Adrenal gland (tissue), 12 donors: Measurements from ENCODE around the gene RNFT2. TPM values are rescaled to one million over a fixed set of nuclear protein-coding genes. Genes with fewer than 3 reads are reported as not detected.

Source experiments
- DNase-seq, 7 donors: peaks; one replicate each; pipeline ENCODE4 v3.0.0-alpha.2; 2019 to 2020
- H3K27ac ChIP-seq, 5 donors: fragments of 200-600 bp; sonication (generic) in 4 of 5; 1 replicate in 3 of 5; 2 replicates in 2 of 5; pipeline versions ENCODE4 v1.5.1 to v1.8.0; 2016 to 2020; ENCODE audit warnings: mild to moderate bottlenecking in 1 of 5
- H3K27me3 ChIP-seq: fragments of 200-600 bp; 2 replicates; pipeline ENCODE4 v1.8.0; 2021
- H3K36me3 ChIP-seq, 2 donors: fragments of 200-600 bp; replicated peaks in 1 of 2; 1 replicate in 1 of 2; 2 replicates in 1 of 2; pipeline versions ENCODE4 v1.5.1 to v1.8.0; 2018 to 2022
- H3K4me1 ChIP-seq, 2 donors: fragments of 200-600 bp; replicated peaks in 1 of 2; 1 replicate in 1 of 2; 2 replicates in 1 of 2; pipeline versions ENCODE4 v1.5.1 to v1.8.0; 2018 to 2021
- H3K4me3 ChIP-seq, 4 donors: fragments of 200-600 bp; sonication (generic) in 3 of 4; one replicate each; pipeline ENCODE4 v1.5.1; 2016 to 2018
- H3K9me3 ChIP-seq, 3 donors: fragments of 200-600 bp; sonication (generic) in 1 of 3; replicated peaks in 1 of 3; 1 replicate in 2 of 3; 2 replicates in 1 of 3; pipeline versions ENCODE4 v1.5.1 to v1.8.0; 2016 to 2021
- POLR2A ChIP-seq, 2 donors: fragments of 450-650 bp; IDR thresholded peaks; one replicate each; pipeline ENCODE4 v1.6.1; 2017; ENCODE audit warnings: antibody characterized with exemption in 2 of 2, mild to moderate bottlenecking in 2 of 2, moderate library complexity in 1 of 2
- WGBS, 4 donors: extraction: QIAGEN DNeasy Blood & Tissue Kit in 2 of 4; methylation state at CpG; one replicate each; pipeline versions ENCODE4 v1.1.5 to v1.1.7; 2013 to 2017; 5-methylcytosine and 5-hydroxymethylcytosine counted together
- intact Hi-C, 2 donors: fragments of 100-400 bp; cut with DNase I; formaldehyde crosslinking; loops; one replicate each; pipeline versions ENCODE4 v1.14.1 to v1.15.0; 2022 to 2023
- polyA plus RNA-seq, 3 donors: library from polyadenylated mRNA; stranded (reverse); fragments of 200-250 nt in 2 of 3; fragments of 350-450 nt in 1 of 3; fragmentation: Illumina TruSeq in 1 of 3; extraction: RNeasy Lipid Tissue Mini Kit (QIAGEN cat#74804) in 1 of 3; gene quantifications; one replicate each; pipeline ENCODE4 v1.2.3, GENCODE V29; 2013 to 2014
- total RNA-seq, 9 donors: library from RNA; depleted of rRNA in 4 of 9; stranded (reverse); fragments of >200 nt in 4 of 9; fragments of 120-200 nt in 1 of 9; fragmentation: NEBNext Ultra II Directional in 1 of 9; extraction: Animal tissue kit (Norgen Biotek cat#: 25700) in 1 of 9; gene quantifications; one replicate each; pipeline versions ENCODE4 v1.1.0 to v1.2.4, GENCODE V29; 2013 to 2023
- TF ChIP-seq, protein P1 (sequence below), 6 experiments: fragments of 450-650 bp in 4 of 6; fragments of 200-600 bp in 2 of 6; sonication (generic) in 1 of 6; IDR thresholded peaks; 1 replicate in 5 of 6; 2 replicates in 1 of 6; pipeline versions ENCODE4 v1.5.1 to v1.8.0; 2016 to 2021; ENCODE audit warnings: antibody characterized with exemption in 6 of 6, mild to moderate bottlenecking in 2 of 6, moderate library complexity in 1 of 6
- donor health status: healthy with polysubstance abuse.
- donor health status: Bipolar disorder and iron deficiency.
- donor health status: DM: yes; HTN: yes; CAD: no.
- donor health status: DM: no; HTN: no; CAD: no.
- donor health status: DM: no; HTN: no; CAD: no.
- donor health status: DM: yes; HTN: yes; CAD: no.

The RNFT2 gene
- total and polyA plus RNA-seq, 12 donors, result 2.8 to 11.4 (median 5.8) TPM

DNA sequence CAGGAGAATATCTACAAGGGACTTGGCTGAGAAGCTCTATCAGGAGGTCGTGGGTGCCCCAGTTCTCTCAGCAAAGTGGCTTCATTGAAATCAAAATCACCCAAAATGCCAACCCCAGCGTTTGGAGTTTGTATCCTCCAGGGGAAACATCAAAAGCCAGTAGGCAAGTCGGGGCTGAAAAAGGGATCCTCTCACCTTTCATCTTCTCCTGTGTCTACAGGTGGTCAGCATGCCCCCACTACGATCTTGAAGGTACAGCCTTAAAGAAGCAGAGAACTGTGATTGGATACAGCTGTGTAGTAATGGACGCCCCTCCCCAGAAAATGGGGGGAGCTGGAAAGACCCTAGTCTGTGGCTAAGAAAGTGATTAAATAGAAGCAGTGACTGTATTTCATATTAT lies 121.0 kb downstream of the RNFT2 start:
- no peak for TF ChIP-seq POLR2A (IDR thresholded peaks at IDR 0.05)
- TF ChIP-seq, protein P1, sequence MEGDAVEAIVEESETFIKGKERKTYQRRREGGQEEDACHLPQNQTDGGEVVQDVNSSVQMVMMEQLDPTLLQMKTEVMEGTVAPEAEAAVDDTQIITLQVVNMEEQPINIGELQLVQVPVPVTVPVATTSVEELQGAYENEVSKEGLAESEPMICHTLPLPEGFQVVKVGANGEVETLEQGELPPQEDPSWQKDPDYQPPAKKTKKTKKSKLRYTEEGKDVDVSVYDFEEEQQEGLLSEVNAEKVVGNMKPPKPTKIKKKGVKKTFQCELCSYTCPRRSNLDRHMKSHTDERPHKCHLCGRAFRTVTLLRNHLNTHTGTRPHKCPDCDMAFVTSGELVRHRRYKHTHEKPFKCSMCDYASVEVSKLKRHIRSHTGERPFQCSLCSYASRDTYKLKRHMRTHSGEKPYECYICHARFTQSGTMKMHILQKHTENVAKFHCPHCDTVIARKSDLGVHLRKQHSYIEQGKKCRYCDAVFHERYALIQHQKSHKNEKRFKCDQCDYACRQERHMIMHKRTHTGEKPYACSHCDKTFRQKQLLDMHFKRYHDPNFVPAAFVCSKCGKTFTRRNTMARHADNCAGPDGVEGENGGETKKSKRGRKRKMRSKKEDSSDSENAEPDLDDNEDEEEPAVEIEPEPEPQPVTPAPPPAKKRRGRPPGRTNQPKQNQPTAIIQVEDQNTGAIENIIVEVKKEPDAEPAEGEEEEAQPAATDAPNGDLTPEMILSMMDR (IDR thresholded peaks at IDR 0.05), result no peak
- no peak overlapping the region for H3K27ac ChIP-seq
- H3K4me3 ChIP-seq, result no peak overlapping the region
- no peaks in the 10 kb centered on the region for H3K9me3 ChIP-seq
- DNase-seq, result no peak
- H3K27me3 ChIP-seq, result no peaks in the 10 kb centered on the region
- H3K36me3 ChIP-seq, result no peaks in the 10 kb centered on the region
- intact Hi-C loops, result no loop called here
- 45 to 58% (median 50%) methylated on average over 5 of the region's 5 CpGs for WGBS, 4 donors
- no peaks in the 10 kb centered on the region for H3K4me1 ChIP-seq

DNA sequence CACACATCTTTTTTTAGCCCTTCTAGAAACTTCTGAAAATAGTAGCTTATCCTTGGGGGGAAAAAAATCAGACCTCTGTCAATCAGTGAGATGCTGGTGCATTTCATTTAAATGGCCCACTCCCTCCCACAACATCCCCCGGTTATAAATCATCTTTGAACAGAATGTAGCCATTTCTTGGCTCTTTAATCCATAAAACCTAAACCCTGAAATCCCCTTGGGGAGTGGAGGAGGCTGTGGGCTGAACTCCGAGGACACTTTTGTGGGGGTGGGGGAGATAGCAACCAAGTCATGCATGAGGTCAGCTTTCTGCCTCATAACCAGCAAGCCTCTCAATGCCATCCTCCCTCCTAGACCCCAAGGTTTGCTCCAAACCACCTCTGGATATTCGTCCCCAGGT lies 122.1 kb downstream of the RNFT2 start:
- no peaks in the 10 kb centered on the region for H3K4me1 ChIP-seq
- intact Hi-C loops, result no loop called here
- H3K36me3 ChIP-seq, result no peaks in the 10 kb centered on the region
- DNase-seq, result no peak
- no peak overlapping the region for H3K4me3 ChIP-seq
- 59 to 71% (median 67%) methylated on average over 3 of the region's 3 CpGs for WGBS, 4 donors
- TF ChIP-seq, protein P1 (IDR thresholded peaks at IDR 0.05), result no peak
- TF ChIP-seq POLR2A (IDR thresholded peaks at IDR 0.05), result no peak
- no peaks in the 10 kb centered on the region for H3K9me3 ChIP-seq
- H3K27ac ChIP-seq, result no peak overlapping the region
- H3K27me3 ChIP-seq, result no peaks in the 10 kb centered on the region

DNA sequence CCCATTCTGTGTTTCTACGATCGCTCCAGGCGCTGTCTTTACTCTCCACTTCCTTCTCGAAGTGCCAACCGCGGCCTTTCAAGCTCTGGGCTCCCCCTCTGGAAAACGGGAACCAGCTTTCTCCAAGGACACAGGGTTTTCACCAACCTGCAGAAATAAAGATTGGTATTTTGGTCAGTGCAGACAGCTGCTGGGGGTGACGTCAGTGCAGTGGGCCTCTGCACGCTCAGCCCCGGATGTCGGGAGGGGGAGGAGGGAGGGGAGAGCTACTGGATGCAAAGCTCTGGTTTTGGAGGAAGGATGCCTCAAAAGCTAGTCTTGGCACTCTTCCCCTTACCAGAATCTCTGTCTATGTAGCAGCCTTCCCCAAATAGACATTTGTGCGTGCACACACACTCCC lies 123.2 kb downstream of the RNFT2 start:
- TF ChIP-seq, protein P1 (IDR thresholded peaks at IDR 0.05), result no peak
- TF ChIP-seq POLR2A (IDR thresholded peaks at IDR 0.05), result no peak
- peak overlapping the region in 1 of 5 donors; percentile 12 for H3K27ac ChIP-seq
- H3K4me1 ChIP-seq, result no peaks in the 10 kb centered on the region
- no peaks in the 10 kb centered on the region for H3K36me3 ChIP-seq
- intact Hi-C loops, result no loop called here
- DNase-seq, result peak; percentile 13 to 83 (median 29)
- H3K4me3 ChIP-seq, result no peak overlapping the region
- no peaks in the 10 kb centered on the region for H3K27me3 ChIP-seq
- WGBS, 4 donors, result 18 to 42% (median 34%) methylated on average over 12 of the region's 12 CpGs
- H3K9me3 ChIP-seq, result no peaks in the 10 kb centered on the region

DNA sequence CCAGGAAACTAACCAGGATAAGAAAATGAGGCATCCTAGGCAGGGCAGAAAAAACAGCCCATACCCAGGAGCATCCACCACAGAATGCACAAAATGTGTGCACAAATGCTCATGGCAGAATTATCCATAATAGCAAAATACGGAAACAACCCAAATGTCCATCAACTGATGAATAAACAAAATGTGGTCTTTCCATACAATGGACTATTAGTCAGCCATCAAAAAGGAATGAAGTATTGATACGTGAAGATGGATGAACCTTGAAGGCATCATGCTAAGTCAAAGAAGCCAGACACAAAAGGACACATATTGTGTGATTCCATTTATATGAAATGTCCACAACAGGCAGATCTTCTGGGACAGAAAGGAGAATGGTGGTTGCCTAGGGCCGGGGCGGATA lies 124.1 kb downstream of the RNFT2 start:
- no peaks in the 10 kb centered on the region for H3K36me3 ChIP-seq
- H3K27me3 ChIP-seq, result no peaks in the 10 kb centered on the region

More for the DNA sequence above, 124.1 kb downstream of the RNFT2 start:
- DNase-seq, result no peak
- Histone ChIP-seq H3K4me1 (no peaks in the 10 kb centered on the region), H3K27ac (no peak overlapping the region), H3K4me3 (no peak overlapping the region), H3K9me3 (no peaks in the 10 kb centered on the region)
- WGBS, 4 donors, result 93 to 97% (median 95%) methylated on average over 4 of the region's 4 CpGs
- TF ChIP-seq, protein P1 (IDR thresholded peaks at IDR 0.05), result no peak
- no peak for TF ChIP-seq POLR2A (IDR thresholded peaks at IDR 0.05)
- intact Hi-C loops, result no loop called here
